H1 (cell line): ENCODE measurements around the gene NOS1AP. TPM values are rescaled to one million over a fixed set of nuclear protein-coding genes. Genes with fewer than 3 reads are reported as not detected.

ENCODE experiments used
- CHD1 ChIP-seq: IDR thresholded peaks from 2 replicates; pipeline ENCODE4 v1.6.1; 2012; ENCODE audit warnings: low read depth, low read length, improper control_type of control experiment
- RAD21 ChIP-seq, 2 experiments: IDR thresholded peaks in 1 of 2; conservative IDR thresholded peaks in 1 of 2; 2 replicates each; pipeline ENCODE4 v1.6.1; 2011; ENCODE audit warnings: low read depth in 2 of 2, low read length in 2 of 2, improper control_type of control experiment in 1 of 2, inconsistent platforms in 1 of 2, mild to moderate bottlenecking in 1 of 2, moderate library complexity in 1 of 2
- TAF7 ChIP-seq: optimal IDR thresholded peaks from 2 replicates; pipeline ENCODE3; 2011; ENCODE audit warnings: low read depth, mild to moderate bottlenecking, inconsistent platforms, low read length, moderate library complexity, borderline replicate concordance
- polyA plus RNA-seq, 7 experiments: library from polyadenylated mRNA; depleted of rRNA in 3 of 7; stranded (reverse) in 5 of 7; unstranded in 2 of 7; fragments of >200 nt in 5 of 7; fragments of 200-250 nt in 2 of 7; gene quantifications; 1 replicate in 5 of 7; 2 replicates in 1 of 7; 4 replicates in 1 of 7; pipeline versions ENCODE4 v1.2.1 to v1.2.3, GENCODE V29; 2011 to 2013; ENCODE audit warnings: missing spikeins in 2 of 7, mixed read lengths in 2 of 7
- total RNA-seq: library from RNA; stranded (reverse); fragmentation: NEBNext Ultra II Directional; extraction: Animal tissue kit (Norgen Biotek cat#: 25700); gene quantifications from 2 replicates; pipeline ENCODE4 v1.2.1, GENCODE V29; 2021
- TF ChIP-seq, protein P1 (sequence below): IDR thresholded peaks from 2 replicates; pipeline ENCODE4 v1.6.1; 2011; ENCODE audit warnings: low read depth, mild to moderate bottlenecking, low read length; ENCODE audit not compliant: insufficient read depth

Gene NOS1AP
- total and polyA plus RNA-seq, 2 of the 8 experiments (the other 6 are each of a cell fraction or from before 2014, with no cell fraction given): 2.4 to 12.1 TPM

- TF ChIP-seq, protein P1, sequence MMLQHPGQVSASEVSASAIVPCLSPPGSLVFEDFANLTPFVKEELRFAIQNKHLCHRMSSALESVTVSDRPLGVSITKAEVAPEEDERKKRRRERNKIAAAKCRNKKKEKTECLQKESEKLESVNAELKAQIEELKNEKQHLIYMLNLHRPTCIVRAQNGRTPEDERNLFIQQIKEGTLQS: no peak
- no peak for TF ChIP-seq CHD1
- no peak for TF ChIP-seq RAD21 (IDR thresholded peaks at IDR 0.05 in 1 of 2, conservative IDR thresholded peaks at IDR 0.05 in 1 of 2; ENCODE audit: low read depth in 2 of 2, low read length in 2 of 2)
- TF ChIP-seq TAF7: no peak
- TF ChIP-seq, all 59 proteins: peak for 0
Observed at GRCh38 chr1:162385702-162386101, 316.2 kb downstream of the NOS1AP start (continued).
